ENCODE measurements around the gene MUC5AC. TPM values are rescaled to one million over a fixed set of nuclear protein-coding genes. Genes with fewer than 3 reads are reported as not detected.

MUC5AC gene
- total and polyA plus RNA-seq, 11 donors: not detected

GRCh38 chr11:1206391-1207271 is 48.9 kb downstream of the MUC5AC start:
- Histone ChIP-seq H3K27ac (no peak overlapping the region), H3K9me3 (peaks cover 0 to 16% (median 11%) of the 10 kb centered on the region in 12 donors), H3K4me1 (peaks cover 0 to 8% (median 0%) of the 10 kb centered on the region in 12 donors), H3K4me3 (no peak overlapping the region), H3K27me3 (peaks cover 0 to 18% (median 3%) of the 10 kb centered on the region in 9 donors), H3K36me3 (no peaks in the 10 kb centered on the region)
- ATAC-seq (no peak), DNase-seq (peak in 2 of 5 donors; percentile 4 to 8)
- 81 to 91% (median 83%) methylated on average over 32 to 38 of the region's 38 CpGs for WGBS, 4 donors
- TF ChIP-seq CTCF (IDR thresholded peaks at IDR 0.05) (no peak), POLR2A (IDR thresholded peaks at IDR 0.05) (no peak)
- intact Hi-C loops (cut with DNase I): loop anchor here in 3 of 10 donors (10.0 kb wide), 2 partner anchors 248 to 368 kb away; partner anchors contain the start of gene DUSP8 (in 2 of the 3)

GRCh38 chr11:1207401-1208143 is 49.8 kb downstream of the MUC5AC start:
- DNase-seq (peak in 2 of 5 donors; percentile 6 to 12), ATAC-seq (no peak)
- no peaks in the 10 kb centered on the region for H3K36me3 ChIP-seq
- no peak overlapping the region for H3K4me3 ChIP-seq
- intact Hi-C loops (cut with DNase I): loop anchor here in 3 of 10 donors (10.0 kb wide), 2 partner anchors 247 to 367 kb away; partner anchors contain the start of gene DUSP8 (in 2 of the 3)
- H3K4me1 ChIP-seq: peaks cover 0 to 8% (median 0%) of the 10 kb centered on the region in 12 donors
- peaks cover 0 to 25% (median 18%) of the 10 kb centered on the region in 12 donors for H3K9me3 ChIP-seq
- no peak overlapping the region for H3K27ac ChIP-seq
- WGBS, 4 donors: 80 to 87% (median 83%) methylated on average over 14 to 34 of the region's 34 CpGs
- TF ChIP-seq POLR2A (IDR thresholded peaks at IDR 0.05): no peak
- no peak for TF ChIP-seq CTCF (IDR thresholded peaks at IDR 0.05)
- peaks cover 0 to 16% (median 2%) of the 10 kb centered on the region in 9 donors for H3K27me3 ChIP-seq

- no peak overlapping the region for H3K4me3 ChIP-seq
- intact Hi-C loops (cut with DNase I): loop anchor here in 3 of 10 donors (10.0 kb wide), 2 partner anchors 247 to 367 kb away; partner anchors contain the start of gene DUSP8 (in 2 of the 3)
- H3K36me3 ChIP-seq: no peaks in the 10 kb centered on the region
- no peak for ATAC-seq
- H3K4me1 ChIP-seq: peaks cover 0 to 3% (median 0%) of the 10 kb centered on the region in 12 donors
- WGBS, 4 donors: 72 to 88% (median 85%) methylated on average over 2 to 6 of the region's 6 CpGs
- peaks cover 0 to 11% (median 0%) of the 10 kb centered on the region in 9 donors for H3K27me3 ChIP-seq
- TF ChIP-seq CTCF (IDR thresholded peaks at IDR 0.05) (no peak), POLR2A (IDR thresholded peaks at IDR 0.05) (no peak)
- H3K27ac ChIP-seq: no peak overlapping the region
- peak in 1 of 5 donors; percentile 7 for DNase-seq
- peaks cover 0 to 30% (median 22%) of the 10 kb centered on the region in 12 donors for H3K9me3 ChIP-seq
Observed at GRCh38 chr11:1208144-1208393, 50.3 kb downstream of the MUC5AC start.

All from heart left ventricle (tissue), 16 donors.